MM.1S (cell line): Measurements from ENCODE around the gene DLEC1.

ENCODE experiments used
- CTCF ChIP-seq: fragments of 300-600 bp; sonication (generic); IDR thresholded peaks from 2 replicates; pipeline ENCODE4 v1.5.1; 2016; ENCODE audit warnings: antibody characterized with exemption, low read length, mixed read lengths
- EZH2 ChIP-seq: fragments of 300-600 bp; sonication (generic); optimal IDR thresholded peaks from 2 replicates; pipeline ENCODE3; 2017; ENCODE audit warnings: low read depth, mild to moderate bottlenecking, antibody characterized with exemption, low read length, mixed read lengths
- EZH2phosphoT487 ChIP-seq: fragments of 300-600 bp; sonication (generic); IDR thresholded peaks from 2 replicates; pipeline ENCODE4 v1.6.1; 2018; ENCODE audit warnings: antibody characterized with exemption, low read length

- TF ChIP-seq CTCF (no peak), EZH2phosphoT487 (no peak), EZH2 (no peak)
Observed at GRCh38 chr3:38157595-38157994, 118.6 kb downstream of the DLEC1 start.
